ENCODE results near the gene NDUFV3.
"Not testable (repeated sequence)": the region's sequence is repeated elsewhere in the genome, so short reads cannot be mapped to it uniquely, and the experiment has no call there.

Gene NDUFV3

DNA sequence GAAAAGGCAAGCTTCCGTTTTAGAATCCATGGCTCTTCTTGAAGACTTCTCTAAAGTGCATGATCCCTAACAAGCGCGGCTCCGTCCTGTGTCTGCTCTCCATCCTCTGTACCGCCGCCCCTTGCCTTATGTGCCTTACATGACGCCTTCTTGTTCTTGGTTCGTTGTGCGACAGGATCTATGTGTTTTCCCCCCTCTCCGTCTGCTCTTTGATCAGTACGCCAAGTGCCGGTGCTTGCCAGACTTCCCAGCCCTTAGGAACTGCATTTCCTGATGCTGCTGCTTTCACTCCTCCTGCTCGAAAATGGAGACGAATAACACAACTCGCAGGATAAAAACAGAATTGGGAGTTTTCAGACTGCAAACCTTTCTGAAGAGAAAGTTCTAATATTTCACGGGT, 13.1 kb downstream of the NDUFV3 start:
- no peaks in the 10 kb centered on the region for H3K4me1 ChIP-seq (ENCODE audit: control insufficient read depth in 1 of 2, insufficient read depth in 2 of 2, low read length in 2 of 2)
- H3K4me3 ChIP-seq (ENCODE audit: low read depth in 1 of 2, low read length in 2 of 2) = no peak overlapping the region
- H3K36me3 ChIP-seq (ENCODE audit: control insufficient read depth in 1 of 2, insufficient read depth in 2 of 2, low read length in 2 of 2) = peaks cover 44 to 65% of the 10 kb centered on the region in 2 donors
- H3K27me3 ChIP-seq (ENCODE audit: low read depth, low read length) = no peaks in the 10 kb centered on the region
- H3K9me3 ChIP-seq (ENCODE audit: control insufficient read depth in 1 of 2, low read length in 2 of 2) = no peaks in the 10 kb centered on the region
- H3K27ac ChIP-seq (ENCODE audit: low read length) = no peak overlapping the region

DNA sequence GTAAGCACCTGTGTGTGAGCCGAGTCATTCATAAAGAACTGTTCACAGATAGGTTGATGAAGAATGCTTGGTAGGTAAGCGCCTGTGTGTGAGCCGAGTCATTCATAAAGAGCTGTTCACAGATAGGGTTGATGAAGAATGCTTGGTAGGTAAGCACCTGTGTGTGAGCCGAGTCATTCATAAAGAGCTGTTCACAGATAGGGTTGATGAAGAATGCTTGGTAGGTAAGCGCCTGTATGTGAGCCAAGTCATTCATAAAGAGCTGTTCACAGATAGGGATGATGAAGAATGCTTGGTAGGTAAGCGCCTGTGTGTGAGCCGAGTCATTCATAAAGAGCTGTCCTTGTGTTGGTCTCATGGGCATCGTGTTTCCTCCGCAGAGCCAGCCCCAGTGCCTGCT, 15.4 kb downstream of the NDUFV3 start:
- H3K27me3 ChIP-seq (ENCODE audit: low read depth, low read length); H3K4me3 ChIP-seq (ENCODE audit: low read depth in 1 of 2, low read length in 2 of 2); H3K9me3 ChIP-seq (ENCODE audit: control insufficient read depth in 1 of 2, low read length in 2 of 2); H3K27ac ChIP-seq (ENCODE audit: low read length); H3K4me1 ChIP-seq (ENCODE audit: control insufficient read depth in 1 of 2, insufficient read depth in 2 of 2, low read length in 2 of 2): not testable (repeated sequence)
- peaks cover 44 to 67% of the 10 kb centered on the region in 2 donors for H3K36me3 ChIP-seq (ENCODE audit: control insufficient read depth in 1 of 2, insufficient read depth in 2 of 2, low read length in 2 of 2)

DNA sequence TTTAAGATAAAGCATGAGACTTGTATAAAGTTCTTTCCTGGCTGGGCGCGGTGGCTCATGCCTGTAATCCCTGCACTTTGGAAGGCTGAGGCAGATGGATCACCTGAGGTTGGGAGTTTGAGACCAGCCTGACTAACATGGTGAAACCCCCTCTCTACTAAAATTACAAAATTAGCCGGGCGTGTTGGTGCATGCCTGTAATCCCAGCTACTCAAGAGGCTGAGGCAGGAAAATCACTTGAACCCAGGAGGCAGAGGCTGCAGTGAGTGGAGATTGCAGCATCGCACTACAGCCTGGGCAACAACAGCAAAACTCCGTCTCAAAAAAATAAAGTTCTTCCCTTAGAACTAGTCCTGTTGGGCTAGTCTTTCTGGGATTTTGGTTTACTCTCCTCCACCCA, 18.8 kb downstream of the NDUFV3 start:
- H3K9me3 ChIP-seq (ENCODE audit: control insufficient read depth in 1 of 2, low read length in 2 of 2); H3K4me1 ChIP-seq (ENCODE audit: control insufficient read depth in 1 of 2, insufficient read depth in 2 of 2, low read length in 2 of 2); H3K4me3 ChIP-seq (ENCODE audit: low read depth in 1 of 2, low read length in 2 of 2); H3K27ac ChIP-seq (ENCODE audit: low read length); H3K27me3 ChIP-seq (ENCODE audit: low read depth, low read length): not testable (repeated sequence)
- H3K36me3 ChIP-seq (ENCODE audit: control insufficient read depth in 1 of 2, insufficient read depth in 2 of 2, low read length in 2 of 2) = peaks cover 24 to 43% of the 10 kb centered on the region in 2 donors

DNA sequence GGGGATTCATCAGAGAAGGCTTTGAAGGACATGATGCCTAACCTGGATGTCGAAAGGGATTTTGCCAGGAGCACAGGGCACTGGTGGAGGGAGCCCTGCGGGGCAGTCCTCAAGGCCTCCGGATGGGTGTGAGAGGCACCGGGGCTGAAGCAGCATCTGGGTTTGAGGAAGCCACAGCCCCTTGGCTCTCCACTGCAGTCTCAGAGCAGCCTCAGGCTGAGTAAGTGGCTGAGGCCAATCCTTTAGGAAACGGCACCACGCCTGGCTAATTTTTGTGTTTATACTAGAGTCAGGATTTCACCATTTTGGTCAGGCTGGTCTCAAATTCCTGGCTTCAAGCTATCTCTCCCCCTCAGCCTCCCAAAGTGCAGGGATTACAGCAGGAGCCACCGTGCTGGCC, 20.4 kb downstream of the NDUFV3 start:
- Histone ChIP-seq H3K4me1 (ENCODE audit: control insufficient read depth in 1 of 2, insufficient read depth in 2 of 2, low read length in 2 of 2) (no peaks in the 10 kb centered on the region), H3K9me3 (ENCODE audit: control insufficient read depth in 1 of 2, low read length in 2 of 2) (no peaks in the 10 kb centered on the region), H3K27ac (ENCODE audit: low read length) (no peak overlapping the region), H3K27me3 (ENCODE audit: low read depth, low read length) (no peaks in the 10 kb centered on the region), H3K36me3 (ENCODE audit: control insufficient read depth in 1 of 2, insufficient read depth in 2 of 2, low read length in 2 of 2) (peaks cover 20 to 36% of the 10 kb centered on the region in 2 donors), H3K4me3 (ENCODE audit: low read depth in 1 of 2, low read length in 2 of 2) (no peak overlapping the region)

DNA sequence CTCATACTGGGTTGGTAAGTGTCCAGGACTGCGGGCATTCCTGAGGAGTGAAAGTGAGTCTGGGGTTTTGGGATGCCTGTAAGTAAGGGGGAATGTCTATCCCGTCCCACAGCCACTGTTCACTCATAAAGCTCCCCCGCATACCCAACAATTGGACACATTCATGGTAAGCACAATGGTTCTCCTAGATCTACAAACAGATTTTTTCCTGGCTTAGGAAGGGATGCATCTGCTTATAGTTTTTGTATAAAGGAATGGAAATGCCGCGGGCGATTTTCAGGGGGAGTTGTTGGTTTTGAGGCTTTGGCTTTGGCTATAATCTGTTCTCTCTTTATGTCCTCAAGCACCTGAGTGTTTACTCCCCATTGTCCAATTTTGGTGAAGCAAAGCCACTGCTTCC, 25.2 kb downstream of the NDUFV3 start:
- Histone ChIP-seq H3K36me3 (ENCODE audit: control insufficient read depth in 1 of 2, insufficient read depth in 2 of 2, low read length in 2 of 2) (no peaks in the 10 kb centered on the region), H3K27ac (ENCODE audit: low read length) (no peak overlapping the region), H3K4me3 (ENCODE audit: low read depth in 1 of 2, low read length in 2 of 2) (no peak overlapping the region), H3K9me3 (ENCODE audit: control insufficient read depth in 1 of 2, low read length in 2 of 2) (no peaks in the 10 kb centered on the region), H3K27me3 (ENCODE audit: low read depth, low read length) (no peaks in the 10 kb centered on the region), H3K4me1 (ENCODE audit: control insufficient read depth in 1 of 2, insufficient read depth in 2 of 2, low read length in 2 of 2) (no peaks in the 10 kb centered on the region)

DNA sequence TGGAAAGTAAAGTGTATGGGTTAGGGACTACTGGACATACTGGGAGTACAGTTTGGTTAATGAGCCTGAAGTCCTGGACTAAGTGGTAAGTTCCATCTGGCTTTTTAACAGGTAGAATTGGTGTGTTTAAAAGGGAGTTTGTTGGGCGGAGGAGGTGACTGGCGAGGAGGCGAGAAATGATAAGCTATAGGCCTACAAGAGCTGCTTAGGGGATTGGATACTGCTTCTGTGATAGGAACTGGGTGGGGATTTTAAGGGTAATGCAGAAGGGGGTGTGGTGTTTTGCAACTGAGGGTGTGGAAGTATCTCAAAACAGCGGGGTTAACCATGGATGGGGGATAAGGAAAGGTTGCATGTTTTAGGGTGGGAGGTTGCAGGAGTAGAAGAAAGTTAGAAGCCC, 28.8 kb downstream of the NDUFV3 start:
- Histone ChIP-seq H3K9me3 (ENCODE audit: control insufficient read depth in 1 of 2, low read length in 2 of 2) (no peaks in the 10 kb centered on the region), H3K4me3 (ENCODE audit: low read depth in 1 of 2, low read length in 2 of 2) (no peak overlapping the region), H3K27ac (ENCODE audit: low read length) (no peak overlapping the region), H3K36me3 (ENCODE audit: control insufficient read depth in 1 of 2, insufficient read depth in 2 of 2, low read length in 2 of 2) (no peaks in the 10 kb centered on the region), H3K4me1 (ENCODE audit: control insufficient read depth in 1 of 2, insufficient read depth in 2 of 2, low read length in 2 of 2) (no peaks in the 10 kb centered on the region), H3K27me3 (ENCODE audit: low read depth, low read length) (no peaks in the 10 kb centered on the region)

DNA sequence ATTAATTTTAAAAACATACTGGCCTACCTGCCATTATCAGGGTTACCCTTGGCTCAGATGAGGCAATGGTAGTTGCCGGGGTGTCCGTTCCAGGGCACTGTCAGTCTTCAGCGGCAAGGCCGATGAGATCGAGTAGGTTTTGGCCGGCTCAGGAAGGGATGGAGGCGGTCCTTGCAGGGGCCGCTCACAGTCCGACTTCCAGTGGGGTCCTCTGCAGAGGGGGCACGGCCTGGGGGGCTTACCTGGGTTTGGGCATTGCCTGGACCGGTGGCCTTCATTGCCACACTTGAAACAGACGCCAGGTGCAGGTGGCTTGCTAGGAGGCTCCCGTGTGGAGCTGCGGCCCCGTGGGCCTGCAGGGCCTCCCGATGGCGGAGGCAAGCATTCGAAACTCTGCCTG, 29.8 kb downstream of the NDUFV3 start:
- Histone ChIP-seq H3K4me1 (ENCODE audit: control insufficient read depth in 1 of 2, insufficient read depth in 2 of 2, low read length in 2 of 2) (no peaks in the 10 kb centered on the region), H3K27me3 (ENCODE audit: low read depth, low read length) (no peaks in the 10 kb centered on the region), H3K9me3 (ENCODE audit: control insufficient read depth in 1 of 2, low read length in 2 of 2) (no peaks in the 10 kb centered on the region), H3K4me3 (ENCODE audit: low read depth in 1 of 2, low read length in 2 of 2) (no peak overlapping the region), H3K36me3 (ENCODE audit: control insufficient read depth in 1 of 2, insufficient read depth in 2 of 2, low read length in 2 of 2) (no peaks in the 10 kb centered on the region), H3K27ac (ENCODE audit: low read length) (no peak overlapping the region)

DNA sequence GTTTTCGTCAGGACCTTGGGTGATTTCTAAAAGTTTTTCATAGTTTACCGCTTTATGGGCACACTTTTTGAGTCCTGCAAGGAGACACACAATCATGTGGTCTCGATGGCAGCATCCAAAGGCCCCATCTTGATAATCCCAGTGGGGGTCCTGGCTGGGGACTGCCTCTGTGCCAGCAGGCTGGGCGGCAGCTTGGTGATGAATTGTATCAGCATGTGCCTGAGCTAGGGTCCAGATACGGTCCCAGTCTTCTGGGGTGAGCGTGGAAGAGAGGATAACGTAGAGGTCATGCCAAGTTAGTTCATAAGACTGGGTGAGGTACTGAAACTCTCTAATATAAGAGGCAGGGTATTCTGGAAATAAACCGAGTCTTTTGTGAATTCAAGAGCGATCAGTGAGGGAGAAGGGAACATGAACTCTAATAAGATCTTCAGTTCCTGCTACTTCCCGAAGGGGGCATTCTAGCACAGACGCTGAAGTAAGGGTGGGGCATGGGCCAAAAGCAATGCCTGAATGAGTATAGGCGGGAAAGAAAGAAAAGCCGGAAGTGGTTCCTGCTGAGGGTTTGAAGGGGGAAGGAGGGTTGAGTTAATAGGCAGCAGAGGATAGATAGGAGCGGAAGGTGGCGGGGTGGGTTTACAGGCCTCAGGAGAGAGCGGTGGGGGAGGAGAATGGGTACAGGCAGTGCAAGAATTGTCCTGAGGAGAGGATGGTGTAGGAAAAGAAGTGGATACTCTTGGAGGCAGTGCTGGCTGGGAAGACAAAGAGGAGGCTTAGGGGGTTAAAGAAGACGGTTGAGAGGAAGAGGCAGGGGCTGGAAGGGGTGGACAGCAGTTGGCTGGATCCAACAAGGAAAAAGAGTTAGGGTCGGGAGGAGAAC, 30.7 kb downstream of the NDUFV3 start:
- H3K36me3 ChIP-seq (ENCODE audit: control insufficient read depth in 1 of 2, insufficient read depth in 2 of 2, low read length in 2 of 2) = no peaks in the 10 kb centered on the region
- no peaks in the 10 kb centered on the region for H3K4me1 ChIP-seq (ENCODE audit: control insufficient read depth in 1 of 2, insufficient read depth in 2 of 2, low read length in 2 of 2)
- no peak overlapping the region for H3K27ac ChIP-seq (ENCODE audit: low read length)

DNA sequence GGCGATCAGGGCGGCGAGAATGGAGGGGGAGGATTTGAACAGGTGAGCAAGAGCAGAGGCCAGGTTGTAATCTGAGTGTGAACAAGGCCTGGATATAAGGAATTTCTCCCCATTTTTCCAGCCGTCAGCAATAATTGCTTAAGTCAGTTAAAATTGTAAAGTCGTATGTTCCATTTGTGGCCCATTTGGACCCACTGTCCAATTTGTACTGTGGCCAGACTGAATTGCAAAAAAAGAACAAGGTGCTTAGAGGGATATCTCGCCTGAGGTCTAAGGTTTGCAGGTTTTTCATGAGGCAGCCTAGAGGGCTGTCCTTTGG, 31.3 kb downstream of the NDUFV3 start:
- Histone ChIP-seq H3K27ac (ENCODE audit: low read length) (no peak overlapping the region), H3K9me3 (ENCODE audit: control insufficient read depth in 1 of 2, low read length in 2 of 2) (no peaks in the 10 kb centered on the region), H3K36me3 (ENCODE audit: control insufficient read depth in 1 of 2, insufficient read depth in 2 of 2, low read length in 2 of 2) (no peaks in the 10 kb centered on the region), H3K27me3 (ENCODE audit: low read depth, low read length) (no peaks in the 10 kb centered on the region), H3K4me1 (ENCODE audit: control insufficient read depth in 1 of 2, insufficient read depth in 2 of 2, low read length in 2 of 2) (no peaks in the 10 kb centered on the region), H3K4me3 (ENCODE audit: low read depth in 1 of 2, low read length in 2 of 2) (no peak overlapping the region)

More for the DNA sequence above, 30.7 kb downstream of the NDUFV3 start:
- Histone ChIP-seq H3K4me3 (ENCODE audit: low read depth in 1 of 2, low read length in 2 of 2) (peak overlapping the region; percentile 17 to 33), H3K27me3 (ENCODE audit: low read depth, low read length) (no peaks in the 10 kb centered on the region), H3K9me3 (ENCODE audit: control insufficient read depth in 1 of 2, low read length in 2 of 2) (no peaks in the 10 kb centered on the region)

DNA sequence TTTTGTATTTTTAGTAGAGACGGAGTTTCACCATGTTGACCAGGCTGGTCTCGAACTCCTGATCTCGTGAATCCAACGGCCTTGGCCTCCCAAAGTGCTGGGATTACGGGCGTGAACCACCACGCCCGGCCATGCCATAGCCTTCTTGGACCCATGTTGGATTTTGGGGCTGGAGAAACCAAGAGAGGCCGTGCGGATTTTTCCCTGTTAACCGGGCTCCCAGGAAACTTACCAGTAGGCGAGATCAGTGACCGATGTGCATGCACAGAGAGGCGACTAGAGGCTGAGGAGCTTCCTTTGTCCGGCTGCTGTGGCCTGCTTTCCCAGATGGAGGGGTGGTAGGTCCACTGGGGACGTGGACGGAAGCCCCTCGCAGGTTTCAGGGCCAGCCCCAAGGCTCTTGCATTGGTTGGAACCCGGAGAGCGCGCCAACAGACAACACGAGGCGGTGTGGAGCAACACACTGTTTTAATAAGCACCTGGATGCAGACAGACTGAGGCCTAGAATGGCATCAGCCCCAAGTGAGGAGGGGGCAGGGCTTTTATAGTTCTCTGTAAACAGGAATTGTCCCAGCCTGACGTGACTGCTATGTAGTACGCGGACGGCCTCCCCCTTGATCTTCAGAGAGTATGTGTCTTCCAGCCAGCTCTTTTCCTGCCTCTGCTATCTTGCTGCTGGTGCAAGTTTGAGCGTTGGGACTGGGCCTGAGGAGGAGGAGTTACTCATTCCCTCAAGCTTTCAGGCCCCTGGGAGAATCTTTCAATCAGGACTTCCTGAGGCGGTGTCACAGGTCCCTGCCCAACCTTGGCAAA, 32.2 kb downstream of the NDUFV3 start, which contains the start of gene ERVH48-1:
Gene ERVH48-1, minus strand, starts transcription at position 517 of the 813 bp plus-strand sequence. CDS start 6,624 bp downstream, outside the sequence.
- no peaks in the 10 kb centered on the region for H3K4me1 ChIP-seq (ENCODE audit: control insufficient read depth in 1 of 2, insufficient read depth in 2 of 2, low read length in 2 of 2)
- H3K4me3 ChIP-seq (ENCODE audit: low read depth in 1 of 2, low read length in 2 of 2) = no peak within 1 kb of the TSS
- no peaks in the 10 kb centered on the region for H3K9me3 ChIP-seq (ENCODE audit: control insufficient read depth in 1 of 2, low read length in 2 of 2)
- no peak within 1 kb of the TSS for H3K27ac ChIP-seq (ENCODE audit: low read length)
- H3K27me3 ChIP-seq (ENCODE audit: low read depth, low read length) = no peaks in the 10 kb centered on the region
- H3K36me3 ChIP-seq (ENCODE audit: control insufficient read depth in 1 of 2, insufficient read depth in 2 of 2, low read length in 2 of 2) = no peaks in the 10 kb centered on the region

DNA sequence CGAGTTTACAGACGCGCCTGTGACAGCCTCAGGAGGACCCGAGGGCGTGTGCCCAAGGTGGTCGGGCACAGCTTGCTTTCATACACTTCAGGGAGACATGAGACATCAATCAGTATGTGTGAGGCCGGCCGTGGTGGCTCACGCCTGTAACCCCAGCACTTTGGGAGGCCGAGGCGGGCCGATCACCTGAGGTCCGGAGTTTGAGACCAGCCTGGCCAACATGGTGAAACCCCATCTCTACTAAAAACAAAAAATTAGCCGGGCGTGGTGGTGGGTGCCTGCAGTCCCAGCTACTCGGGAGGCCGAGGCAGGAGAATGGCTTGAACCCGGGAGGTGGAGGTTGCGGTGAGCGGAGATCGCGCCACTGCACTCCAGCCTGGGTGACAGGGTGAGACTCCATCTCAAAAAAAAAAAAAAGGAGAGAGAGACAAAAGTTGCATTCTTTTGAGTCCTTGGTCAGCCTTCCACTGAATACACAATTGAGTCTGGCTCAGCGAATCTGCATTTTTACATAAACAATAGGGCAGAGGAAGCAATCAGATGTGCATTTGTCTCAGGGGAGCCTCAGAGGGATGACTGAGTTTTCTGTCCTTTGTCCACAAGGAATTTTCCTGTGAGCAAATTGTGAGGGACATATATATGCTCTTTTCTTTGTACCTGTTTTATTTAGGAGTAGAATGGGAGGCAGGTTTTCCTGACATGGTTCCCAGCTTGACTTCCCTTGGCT, 34.5 kb downstream of the NDUFV3 start:
- H3K4me3 ChIP-seq (ENCODE audit: low read depth in 1 of 2, low read length in 2 of 2); H3K9me3 ChIP-seq (ENCODE audit: control insufficient read depth in 1 of 2, low read length in 2 of 2); H3K27me3 ChIP-seq (ENCODE audit: low read depth, low read length); H3K4me1 ChIP-seq (ENCODE audit: control insufficient read depth in 1 of 2, insufficient read depth in 2 of 2, low read length in 2 of 2); H3K36me3 ChIP-seq (ENCODE audit: control insufficient read depth in 1 of 2, insufficient read depth in 2 of 2, low read length in 2 of 2); H3K27ac ChIP-seq (ENCODE audit: low read length): not testable (repeated sequence)
